ENCODE results near the gene SCRT2.

- TF ChIP-seq CTCF (IDR thresholded peaks at IDR 0.05; ENCODE audit: low read length) (no peak), EZH2 (IDR thresholded peaks at IDR 0.05; ENCODE audit: borderline replicate concordance, low read length) (no peak)
Observed at GRCh38 chr20:688809-689212, 13.2 kb upstream of the SCRT2 start.

Measured in OCI-LY1 (cell line).